NCI-H526 treated with DMSO at 0.1 percent for 48 hours (cell line): ENCODE data around the gene JMJD7.

Experiments used
- DNase-seq: peaks from one replicate; lab custom pipeline; 2025; lab: John Stamatoyannopoulos, UW

The JMJD7 gene

GRCh38 chr15:41801185-41801584, 26.7 kb upstream of the JMJD7 start:
- no peak for DNase-seq

GRCh38 chr15:41801850-41802455, 25.9 kb upstream of the JMJD7 start:
- DNase-seq = no peak

GRCh38 chr15:41804361-41804760, 23.5 kb upstream of the JMJD7 start:
- DNase-seq = no peak

GRCh38 chr15:41804916-41805666, 22.8 kb upstream of the JMJD7 start:
- DNase-seq = no peak

- no peak for DNase-seq
Observed at GRCh38 chr15:41805711-41806110, 22.2 kb upstream of the JMJD7 start.

- DNase-seq = no peak
Observed at GRCh38 chr15:41806291-41807181, 21.4 kb upstream of the JMJD7 start.

- DNase-seq = no peak
Observed at GRCh38 chr15:41809121-41809520, 18.8 kb upstream of the JMJD7 start.

- no peak for DNase-seq
Observed at GRCh38 chr15:41809526-41810220, 18.2 kb upstream of the JMJD7 start.

- no peak for DNase-seq
Observed at GRCh38 chr15:41810651-41811431, 17.1 kb upstream of the JMJD7 start.

GRCh38 chr15:41811432-41812195, 16.3 kb upstream of the JMJD7 start:
- DNase-seq = peak; percentile 72

- DNase-seq = no peak
Observed at GRCh38 chr15:41812820-41813375, 15.0 kb upstream of the JMJD7 start.

GRCh38 chr15:41813426-41813825, 14.5 kb upstream of the JMJD7 start:
- DNase-seq = no peak

- DNase-seq = no peak
Observed at GRCh38 chr15:41814534-41814933, 13.4 kb upstream of the JMJD7 start.

- DNase-seq = no peak
Observed at GRCh38 chr15:41816788-41817187, 11.1 kb upstream of the JMJD7 start.

GRCh38 chr15:41817327-41817726, 10.6 kb upstream of the JMJD7 start:
- no peak for DNase-seq

GRCh38 chr15:41817781-41818180, 10.1 kb upstream of the JMJD7 start:
- DNase-seq = no peak

- no peak for DNase-seq
Observed at GRCh38 chr15:41819455-41820050, 8.3 kb upstream of the JMJD7 start.

GRCh38 chr15:41820791-41821423, 7.0 kb upstream of the JMJD7 start:
- no peak for DNase-seq

GRCh38 chr15:41821831-41822230, 6.1 kb upstream of the JMJD7 start:
- DNase-seq = no peak
